Measurements from ENCODE around the gene TNRC6B. TPM values are rescaled to one million over a fixed set of nuclear protein-coding genes. Genes with fewer than 3 reads are reported as not detected.
A peak's percentile ranks its signal among the peaks of the same experiment; 100 is the strongest.
"Not testable (repeated sequence)": the region's sequence is repeated elsewhere in the genome, so short reads cannot be mapped to it uniquely, and the experiment has no call there.

TNRC6B gene
- total and polyA plus RNA-seq, 2 donors from 2014 or later: 2.7 to 63.2 TPM

- peaks cover 0 to 4% (median 0%) of the 10 kb centered on the region in 3 donors for H3K4me1 ChIP-seq (ENCODE audit: control insufficient read depth in 2 of 3, insufficient read depth in 2 of 3, low read depth in 1 of 3, low read length in 3 of 3)
- H3K4me3 ChIP-seq (ENCODE audit: low read length in 3 of 3): no peak overlapping the region
- TF ChIP-seq, protein P1, sequence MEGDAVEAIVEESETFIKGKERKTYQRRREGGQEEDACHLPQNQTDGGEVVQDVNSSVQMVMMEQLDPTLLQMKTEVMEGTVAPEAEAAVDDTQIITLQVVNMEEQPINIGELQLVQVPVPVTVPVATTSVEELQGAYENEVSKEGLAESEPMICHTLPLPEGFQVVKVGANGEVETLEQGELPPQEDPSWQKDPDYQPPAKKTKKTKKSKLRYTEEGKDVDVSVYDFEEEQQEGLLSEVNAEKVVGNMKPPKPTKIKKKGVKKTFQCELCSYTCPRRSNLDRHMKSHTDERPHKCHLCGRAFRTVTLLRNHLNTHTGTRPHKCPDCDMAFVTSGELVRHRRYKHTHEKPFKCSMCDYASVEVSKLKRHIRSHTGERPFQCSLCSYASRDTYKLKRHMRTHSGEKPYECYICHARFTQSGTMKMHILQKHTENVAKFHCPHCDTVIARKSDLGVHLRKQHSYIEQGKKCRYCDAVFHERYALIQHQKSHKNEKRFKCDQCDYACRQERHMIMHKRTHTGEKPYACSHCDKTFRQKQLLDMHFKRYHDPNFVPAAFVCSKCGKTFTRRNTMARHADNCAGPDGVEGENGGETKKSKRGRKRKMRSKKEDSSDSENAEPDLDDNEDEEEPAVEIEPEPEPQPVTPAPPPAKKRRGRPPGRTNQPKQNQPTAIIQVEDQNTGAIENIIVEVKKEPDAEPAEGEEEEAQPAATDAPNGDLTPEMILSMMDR (IDR thresholded peaks at IDR 0.05; ENCODE audit: borderline replicate concordance, extremely low read depth, insufficient read depth): no peak
- no peaks in the 10 kb centered on the region for H3K9me3 ChIP-seq (ENCODE audit: control insufficient read depth in 2 of 3, insufficient read depth in 1 of 3, low read length in 3 of 3)
- H3K36me3 ChIP-seq (ENCODE audit: control insufficient read depth in 2 of 3, insufficient read depth in 3 of 3, low read length in 3 of 3): no peaks in the 10 kb centered on the region
- DNase-seq: peak in 1 of 5 donors; percentile 73
- no peak for FAIRE-seq
- H3K27me3 ChIP-seq (ENCODE audit: control insufficient read depth, insufficient read depth, low read length): no peaks in the 10 kb centered on the region
- no peak overlapping the region for H3K27ac ChIP-seq (ENCODE audit: low read depth in 2 of 2, low read length in 2 of 2)
- H3K9ac ChIP-seq (ENCODE audit: low read length in 3 of 3): no peak overlapping the region
- intact Hi-C loops (cut with DNase I): no loop called here
These were observed 20.3 kb upstream of the TNRC6B start for GRCh38 chr22:40157330-40157945.

GRCh38 chr22:40161194-40161593, 16.5 kb upstream of the TNRC6B start:
- H3K4me3 ChIP-seq (ENCODE audit: low read length in 3 of 3): no peak overlapping the region
- DNase-seq: no peak
- H3K27me3 ChIP-seq (ENCODE audit: control insufficient read depth, insufficient read depth, low read length): no peaks in the 10 kb centered on the region
- intact Hi-C loops (cut with DNase I): no loop called here
- TF ChIP-seq, protein P1 (IDR thresholded peaks at IDR 0.05; ENCODE audit: borderline replicate concordance, extremely low read depth, insufficient read depth): no peak
- H3K9me3 ChIP-seq (ENCODE audit: control insufficient read depth in 2 of 3, insufficient read depth in 1 of 3, low read length in 3 of 3): no peaks in the 10 kb centered on the region
- FAIRE-seq: no peak
- H3K9ac ChIP-seq (ENCODE audit: low read length in 3 of 3): no peak overlapping the region
- H3K36me3 ChIP-seq (ENCODE audit: control insufficient read depth in 2 of 3, insufficient read depth in 3 of 3, low read length in 3 of 3): peaks cover 0 to 2% (median 0%) of the 10 kb centered on the region in 3 donors
- H3K4me1 ChIP-seq (ENCODE audit: control insufficient read depth in 2 of 3, insufficient read depth in 2 of 3, low read depth in 1 of 3, low read length in 3 of 3): peaks cover 0 to under 1% (median 0%) of the 10 kb centered on the region in 3 donors
- no peak overlapping the region for H3K27ac ChIP-seq (ENCODE audit: low read depth in 2 of 2, low read length in 2 of 2)

- H3K4me1 ChIP-seq (ENCODE audit: control insufficient read depth in 2 of 3, insufficient read depth in 2 of 3, low read depth in 1 of 3, low read length in 3 of 3); FAIRE-seq; H3K36me3 ChIP-seq (ENCODE audit: control insufficient read depth in 2 of 3, insufficient read depth in 3 of 3, low read length in 3 of 3); intact Hi-C loops (cut with DNase I); H3K9ac ChIP-seq (ENCODE audit: low read length in 3 of 3); H3K27me3 ChIP-seq (ENCODE audit: control insufficient read depth, insufficient read depth, low read length); DNase-seq; H3K27ac ChIP-seq (ENCODE audit: low read depth in 2 of 2, low read length in 2 of 2); H3K4me3 ChIP-seq (ENCODE audit: low read length in 3 of 3); H3K9me3 ChIP-seq (ENCODE audit: control insufficient read depth in 2 of 3, insufficient read depth in 1 of 3, low read length in 3 of 3): not testable (repeated sequence)
These were observed 12.2 kb upstream of the TNRC6B start for GRCh38 chr22:40165537-40165936.

GRCh38 chr22:40175611-40176244, 2.0 kb upstream of the TNRC6B start:
- TF ChIP-seq, protein P1 (IDR thresholded peaks at IDR 0.05; ENCODE audit: borderline replicate concordance, extremely low read depth, insufficient read depth): no peak
- H3K4me1 ChIP-seq (ENCODE audit: control insufficient read depth in 2 of 3, insufficient read depth in 2 of 3, low read depth in 1 of 3, low read length in 3 of 3): peaks cover 7 to 19% (median 9%) of the 10 kb centered on the region in 3 donors
- intact Hi-C loops (cut with DNase I): no loop called here
- no peaks in the 10 kb centered on the region for H3K27me3 ChIP-seq (ENCODE audit: control insufficient read depth, insufficient read depth, low read length)
- H3K27ac ChIP-seq (ENCODE audit: low read depth in 2 of 2, low read length in 2 of 2): no peak overlapping the region
- H3K9ac ChIP-seq (ENCODE audit: low read length in 3 of 3): no peak overlapping the region
- no peaks in the 10 kb centered on the region for H3K36me3 ChIP-seq (ENCODE audit: control insufficient read depth in 2 of 3, insufficient read depth in 3 of 3, low read length in 3 of 3)
- H3K4me3 ChIP-seq (ENCODE audit: low read length in 3 of 3): no peak overlapping the region
- no peaks in the 10 kb centered on the region for H3K9me3 ChIP-seq (ENCODE audit: control insufficient read depth in 2 of 3, insufficient read depth in 1 of 3, low read length in 3 of 3)
- FAIRE-seq: no peak
- DNase-seq: no peak
